GM12872 (cell line): ENCODE results near the gene UNC5C.

Experiments
- TF ChIP-seq, protein P1 (sequence below): IDR thresholded peaks from 3 replicates; pipeline ENCODE4 v1.5.1; 2011; ENCODE audit warnings: low read depth, mild to moderate bottlenecking, low read length, moderate library complexity; ENCODE audit not compliant: insufficient read depth

Gene UNC5C

DNA sequence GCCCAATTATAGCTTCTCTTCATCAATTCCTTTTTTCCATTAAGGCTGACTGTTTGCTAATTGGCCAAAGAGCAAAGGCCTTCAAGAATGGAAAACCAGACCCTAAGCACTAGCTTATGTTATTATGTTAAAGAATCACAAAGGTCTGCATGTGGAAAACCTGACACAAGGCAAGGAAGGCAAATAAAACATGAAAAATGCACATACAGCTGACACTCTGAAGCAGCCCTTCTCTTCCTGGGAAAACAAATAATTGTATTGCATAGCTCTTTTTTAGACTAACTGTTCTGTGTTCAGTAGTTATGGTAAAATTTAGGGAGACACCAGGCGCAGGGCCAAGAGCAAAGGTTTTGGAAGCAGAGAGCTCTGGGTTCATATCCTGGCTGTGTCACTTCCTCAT, 223.1 kb downstream of the UNC5C start:
- TF ChIP-seq, protein P1, sequence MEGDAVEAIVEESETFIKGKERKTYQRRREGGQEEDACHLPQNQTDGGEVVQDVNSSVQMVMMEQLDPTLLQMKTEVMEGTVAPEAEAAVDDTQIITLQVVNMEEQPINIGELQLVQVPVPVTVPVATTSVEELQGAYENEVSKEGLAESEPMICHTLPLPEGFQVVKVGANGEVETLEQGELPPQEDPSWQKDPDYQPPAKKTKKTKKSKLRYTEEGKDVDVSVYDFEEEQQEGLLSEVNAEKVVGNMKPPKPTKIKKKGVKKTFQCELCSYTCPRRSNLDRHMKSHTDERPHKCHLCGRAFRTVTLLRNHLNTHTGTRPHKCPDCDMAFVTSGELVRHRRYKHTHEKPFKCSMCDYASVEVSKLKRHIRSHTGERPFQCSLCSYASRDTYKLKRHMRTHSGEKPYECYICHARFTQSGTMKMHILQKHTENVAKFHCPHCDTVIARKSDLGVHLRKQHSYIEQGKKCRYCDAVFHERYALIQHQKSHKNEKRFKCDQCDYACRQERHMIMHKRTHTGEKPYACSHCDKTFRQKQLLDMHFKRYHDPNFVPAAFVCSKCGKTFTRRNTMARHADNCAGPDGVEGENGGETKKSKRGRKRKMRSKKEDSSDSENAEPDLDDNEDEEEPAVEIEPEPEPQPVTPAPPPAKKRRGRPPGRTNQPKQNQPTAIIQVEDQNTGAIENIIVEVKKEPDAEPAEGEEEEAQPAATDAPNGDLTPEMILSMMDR, result no peak

DNA sequence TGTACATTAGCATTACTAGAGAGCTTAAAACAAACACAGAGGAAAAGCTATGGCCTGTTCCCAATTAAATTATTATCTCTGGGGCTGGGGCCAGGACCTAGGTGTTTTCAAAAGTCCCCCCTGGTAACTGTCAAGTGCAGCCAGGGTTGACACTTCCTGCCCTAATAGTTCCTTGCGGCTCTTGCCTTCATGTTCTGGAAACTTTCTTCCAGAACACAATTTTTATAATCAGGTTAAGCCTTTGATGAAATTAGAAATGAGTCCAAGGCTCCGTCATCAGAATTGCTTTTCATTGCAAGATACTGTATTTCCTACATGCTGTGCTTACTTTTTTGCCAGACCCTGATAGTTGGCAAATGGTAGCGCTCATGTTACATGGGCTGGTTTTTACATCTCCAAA, 229.6 kb downstream of the UNC5C start:
- TF ChIP-seq, protein P1, result no peak

DNA sequence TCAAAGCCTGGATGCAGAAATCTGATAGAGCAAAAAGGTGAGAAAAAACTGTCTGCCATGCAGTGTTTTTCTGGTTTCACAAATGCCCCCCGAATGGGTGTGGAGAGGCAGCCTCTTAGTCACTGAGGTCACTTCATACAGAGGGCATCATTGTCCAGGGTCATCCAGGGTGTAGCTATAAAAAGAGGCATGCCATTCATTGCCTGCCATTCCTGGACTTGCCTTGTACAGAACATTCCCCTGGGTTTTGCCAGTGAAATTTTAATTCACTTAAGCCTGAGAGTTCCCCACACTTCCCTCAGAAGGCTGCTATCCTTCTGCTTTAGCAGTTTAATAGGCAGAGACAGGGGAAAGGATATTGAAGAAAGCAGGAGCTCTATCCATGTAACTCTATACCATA, 230.3 kb downstream of the UNC5C start:
- TF ChIP-seq, protein P1, result no peak

DNA sequence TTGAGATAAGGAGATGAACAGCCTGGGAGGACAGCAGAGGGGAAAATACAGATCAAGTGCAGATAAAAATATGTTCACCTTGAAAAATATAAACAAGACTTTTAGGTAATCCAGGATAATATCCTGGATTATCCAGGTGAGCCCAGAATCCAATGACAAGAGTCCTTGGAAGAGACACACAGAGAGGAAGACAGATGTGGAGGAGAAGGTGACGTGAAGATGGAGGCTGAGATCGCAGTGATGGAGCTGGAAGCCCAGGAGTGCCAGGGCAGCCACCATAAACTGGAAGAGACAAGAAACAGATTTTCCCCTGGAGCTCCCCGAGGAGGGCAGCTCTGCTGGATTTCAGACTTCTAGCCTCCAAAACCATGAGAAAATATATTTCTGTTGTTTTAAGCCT, 230.7 kb downstream of the UNC5C start:
- TF ChIP-seq, protein P1, result no peak

DNA sequence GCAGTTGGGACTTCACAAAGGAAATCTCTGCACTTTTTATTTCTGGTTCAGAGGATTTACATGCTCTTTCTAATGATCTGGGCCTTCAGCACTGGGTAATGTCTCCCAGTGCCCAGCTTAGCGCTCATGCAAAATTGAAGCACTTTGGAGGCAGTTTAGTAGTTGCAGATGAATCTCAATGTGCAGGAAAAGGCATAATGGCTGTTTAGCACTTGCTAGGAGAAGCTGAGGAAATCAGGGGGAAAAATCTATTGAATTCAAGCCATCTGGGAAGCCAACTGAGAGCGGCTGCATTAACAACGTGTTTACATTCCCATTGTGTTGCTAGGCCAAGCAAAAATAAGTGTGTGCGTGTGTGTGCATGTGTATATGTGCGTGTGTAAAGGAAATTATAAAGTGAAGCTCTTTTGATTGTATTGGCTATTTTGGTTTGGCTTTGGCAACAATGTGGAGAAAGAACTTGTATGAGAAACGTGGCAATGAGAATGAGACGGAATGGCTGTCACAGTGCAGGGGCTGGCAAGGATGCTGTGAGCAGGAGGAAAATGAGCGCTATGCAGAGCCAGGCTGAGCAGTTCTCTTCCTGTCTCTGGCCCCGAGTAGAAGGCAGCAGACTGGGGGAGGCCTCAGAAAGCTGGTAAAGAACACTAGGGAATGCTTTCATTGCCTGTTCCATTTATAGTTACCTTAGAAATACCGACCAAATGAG, 231.5 kb downstream of the UNC5C start:
- TF ChIP-seq, protein P1, result no peak

DNA sequence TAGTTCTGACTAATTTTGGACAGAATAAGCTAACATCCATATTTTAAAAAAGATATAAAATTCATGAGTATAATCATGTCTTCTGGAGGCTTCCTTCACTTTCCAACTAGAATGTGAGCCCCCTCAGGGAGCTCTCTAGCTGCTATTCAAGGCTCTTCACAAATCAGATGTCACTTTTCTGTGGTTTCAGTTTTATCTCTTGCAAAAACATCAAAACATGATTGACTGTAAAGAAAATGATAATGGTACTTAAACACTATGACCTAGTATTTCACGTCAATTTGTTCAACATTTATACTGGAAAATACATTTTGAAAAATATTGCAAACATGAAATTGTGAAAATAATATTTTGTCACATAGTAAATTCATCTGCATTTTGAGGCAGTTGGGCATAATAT, 234.2 kb downstream of the UNC5C start:
- TF ChIP-seq, protein P1, result no peak

DNA sequence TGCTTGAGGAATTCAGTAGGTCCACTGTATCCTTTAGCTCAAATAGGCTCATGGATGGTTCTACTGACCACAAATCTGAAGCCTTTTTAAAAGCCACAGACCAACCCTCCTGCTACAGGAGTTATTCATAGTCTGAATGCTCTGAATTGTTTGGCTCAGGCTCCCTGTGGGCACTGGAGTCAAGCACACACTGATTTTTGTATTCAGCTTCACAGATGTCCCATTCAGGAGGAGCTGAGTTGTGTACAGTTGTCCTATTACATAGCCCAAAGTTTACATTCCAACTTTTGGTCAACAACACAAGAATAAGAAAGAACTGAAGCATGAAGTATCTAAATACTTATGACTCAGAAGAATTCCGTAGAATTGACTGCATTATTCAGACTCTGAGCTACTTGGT, 243.9 kb downstream of the UNC5C start:
- TF ChIP-seq, protein P1, result no peak
